HL-60 (cell line): Measurements from ENCODE around the gene NAB2.

Source experiments
- DNase-seq, 2 experiments: peaks; one replicate each; pipeline ENCODE4 v3.0.0-alpha.2; 2010 to 2020; ENCODE audit warnings: low read depth in 1 of 2, low spot score in 1 of 2
- H3K27ac ChIP-seq: fragments of 250-450 bp; sonication (Bioruptor Pico); replicated peaks from 2 replicates; pipeline ENCODE4 v1.5.1; 2020; ENCODE audit warnings: mild to moderate bottlenecking, moderate library complexity
- H3K27me3 ChIP-seq: fragments of 250-450 bp; sonication (Bioruptor Pico); 2 replicates; pipeline ENCODE4 v1.5.1; 2021; ENCODE audit warnings: mild to moderate bottlenecking, moderate library complexity; ENCODE audit not compliant: insufficient read depth, poor library complexity, severe bottlenecking
- H3K4me3 ChIP-seq: replicated peaks from 2 replicates; pipeline ENCODE4 v1.5.1; 2011; ENCODE audit warnings: mild to moderate bottlenecking, control low read depth, low read length; ENCODE audit not compliant: insufficient read depth
- CTCF ChIP-seq: IDR thresholded peaks from one replicate; pipeline ENCODE4 v1.5.1; 2011; ENCODE audit warnings: low read length, control low read depth, inconsistent platforms; ENCODE audit not compliant: insufficient read depth
- GABPA ChIP-seq: IDR thresholded peaks from 2 replicates; pipeline ENCODE4 v1.6.1; 2012; ENCODE audit warnings: low read depth
- POLR2AphosphoS5 ChIP-seq: IDR thresholded peaks from 2 replicates; pipeline ENCODE4 v1.6.1; 2012; ENCODE audit warnings: low read depth
- REST ChIP-seq: IDR thresholded peaks from 2 replicates; pipeline ENCODE4 v1.6.1; 2012; ENCODE audit warnings: low read depth; ENCODE audit not compliant: insufficient replicate concordance
- SPI1 ChIP-seq: IDR thresholded peaks from 2 replicates; pipeline ENCODE4 v1.6.1; 2012; ENCODE audit warnings: low read depth, mild to moderate bottlenecking, borderline replicate concordance

Gene NAB2

GRCh38 chr12:57047981-57048380, 40.9 kb upstream of the NAB2 start:
- no peak for DNase-seq
- TF ChIP-seq CTCF (no peak), SPI1 (no peak), REST (no peak), POLR2AphosphoS5 (no peak), GABPA (no peak)
- Histone ChIP-seq H3K27me3 (no peaks in the 10 kb centered on the region), H3K27ac (peak overlapping the region; percentile 38), H3K4me3 (no peak overlapping the region)

GRCh38 chr12:57048423-57049118, 40.3 kb upstream of the NAB2 start:
- DNase-seq, result no peak
- TF ChIP-seq POLR2AphosphoS5 (no peak), SPI1 (no peak), REST (no peak), CTCF (no peak), GABPA (no peak)
- Histone ChIP-seq H3K4me3 (no peak overlapping the region), H3K27ac (peak overlapping the region; percentile 38; the same call in 1 of the 2 replicates), H3K27me3 (no peaks in the 10 kb centered on the region)

- peak in 1 of 2 experiments; percentile 29 for DNase-seq
- no peaks in the 10 kb centered on the region for H3K27me3 ChIP-seq
- TF ChIP-seq REST, result no peak
- no peak for TF ChIP-seq SPI1
- no peak for TF ChIP-seq CTCF
- TF ChIP-seq GABPA, result no peak
- no peak for TF ChIP-seq POLR2AphosphoS5
- H3K27ac ChIP-seq, result peak overlapping the region; percentile 22; the same call in 1 of the 2 replicates
- H3K4me3 ChIP-seq, result no peak overlapping the region
Observed at GRCh38 chr12:57049119-57049446, 39.8 kb upstream of the NAB2 start.
